Liver (tissue), 9 donors: ENCODE results near the gene RASGRF2. TPM values are rescaled to one million over a fixed set of nuclear protein-coding genes. Genes with fewer than 3 reads are reported as not detected.

Experiments
- DNase-seq: peaks from one replicate; pipeline ENCODE4 v3.0.0-alpha.2; 2017; ENCODE audit warnings: low spot score
- H3K27ac ChIP-seq, 2 donors: one replicate each; pipeline ENCODE4 v1.7.0; 2013; ENCODE audit warnings: inconsistent platforms in 2 of 2, low read length in 2 of 2, control low read depth in 1 of 2, low read depth in 1 of 2, mild to moderate bottlenecking in 1 of 2
- H3K27me3 ChIP-seq, 4 donors: one replicate each; pipeline versions ENCODE4 v1.6.1 to v1.7.0; 2013; ENCODE audit warnings: low read length in 3 of 4, inconsistent platforms in 1 of 4, mild to moderate bottlenecking in 1 of 4, moderate library complexity in 1 of 4; ENCODE audit not compliant: control insufficient read depth in 4 of 4, insufficient read depth in 4 of 4
- H3K36me3 ChIP-seq, 4 donors: one replicate each; pipeline versions ENCODE4 v1.6.1 to v1.7.0; 2013; ENCODE audit warnings: low read length in 3 of 4, mild to moderate bottlenecking in 3 of 4, low read depth in 1 of 4, moderate library complexity in 1 of 4; ENCODE audit not compliant: control insufficient read depth in 4 of 4, insufficient read depth in 3 of 4
- H3K4me1 ChIP-seq, 4 donors: one replicate each; pipeline versions ENCODE4 v1.6.1 to v1.7.0; 2013; ENCODE audit warnings: low read length in 3 of 4, mild to moderate bottlenecking in 3 of 4, moderate library complexity in 1 of 4; ENCODE audit not compliant: control insufficient read depth in 4 of 4, insufficient read depth in 4 of 4
- H3K4me3 ChIP-seq, 3 donors: one replicate each; pipeline versions ENCODE4 v1.6.1 to v1.7.0; 2013; ENCODE audit warnings: low read length in 3 of 3, control low read depth in 1 of 3, low read depth in 1 of 3, mild to moderate bottlenecking in 1 of 3
- H3K9ac ChIP-seq, 2 donors: one replicate each; pipeline ENCODE4 v1.7.0; 2013; ENCODE audit warnings: low read length in 2 of 2, mild to moderate bottlenecking in 2 of 2, moderate library complexity in 2 of 2, control low read depth in 1 of 2, low read depth in 1 of 2
- H3K9me3 ChIP-seq, 4 donors: one replicate each; pipeline versions ENCODE4 v1.6.1 to v1.7.0; 2013; ENCODE audit warnings: low read length in 3 of 4; ENCODE audit not compliant: control insufficient read depth in 4 of 4
- ATF3 ChIP-seq: IDR thresholded peaks from 2 replicates; pipeline ENCODE4 v1.6.1; 2016; ENCODE audit warnings: antibody characterized with exemption
- EGR1 ChIP-seq, 2 donors: IDR thresholded peaks; 2 replicates each; pipeline ENCODE4 v1.6.1; 2016 to 2018; ENCODE audit warnings: antibody characterized with exemption in 2 of 2, low read depth in 2 of 2
- FOXA2 ChIP-seq: IDR thresholded peaks from 2 replicates; pipeline ENCODE4 v1.6.1; 2016; ENCODE audit warnings: antibody characterized with exemption
- GABPA ChIP-seq, 2 donors: IDR thresholded peaks in 1 of 2; conservative IDR thresholded peaks in 1 of 2; 2 replicates each; pipeline ENCODE4 v1.6.1; 2016; ENCODE audit warnings: antibody characterized with exemption in 2 of 2, mild to moderate bottlenecking in 1 of 2, moderate library complexity in 1 of 2
- HNF4G ChIP-seq: IDR thresholded peaks from 2 replicates; pipeline ENCODE4 v1.6.1; 2016; ENCODE audit warnings: antibody characterized with exemption
- RAD21 ChIP-seq, 2 donors: IDR thresholded peaks; 2 replicates each; pipeline ENCODE4 v1.6.1; 2016; ENCODE audit warnings: antibody characterized with exemption in 2 of 2, mild to moderate bottlenecking in 2 of 2
- REST ChIP-seq: IDR thresholded peaks from 2 replicates; pipeline ENCODE4 v1.6.1; 2016; ENCODE audit warnings: antibody characterized with exemption, mild to moderate bottlenecking
- SP1 ChIP-seq: IDR thresholded peaks from 2 replicates; pipeline ENCODE4 v1.6.1; 2018; ENCODE audit warnings: antibody characterized with exemption, mild to moderate bottlenecking
- TAF1 ChIP-seq: conservative IDR thresholded peaks from 2 replicates; pipeline ENCODE4 v1.6.1; 2016; ENCODE audit warnings: antibody characterized with exemption, mild to moderate bottlenecking
- ZBTB33 ChIP-seq: IDR thresholded peaks from 2 replicates; pipeline ENCODE4 v1.6.1; 2016; ENCODE audit warnings: antibody characterized with exemption
- WGBS: extraction: QIAGEN DNeasy Blood & Tissue Kit; methylation state at CpG from one replicate; pipeline ENCODE4 v1.1.7; 2013; 5-methylcytosine and 5-hydroxymethylcytosine counted together
- polyA plus RNA-seq, 2 donors: library from polyadenylated mRNA; stranded (reverse) in 1 of 2; unstranded in 1 of 2; fragments of 200-250 nt in 1 of 2; fragments of >200 nt in 1 of 2; fragmentation: Nextera tagmentation in 1 of 2; extraction: Ambion mirVana in 1 of 2; gene quantifications; one replicate each; pipeline versions ENCODE4 v1.2.1 to v1.2.3, GENCODE V29; 2013 to 2015
- total RNA-seq, 2 donors: library from RNA; depleted of rRNA; stranded (reverse); fragments of >200 nt; gene quantifications; one replicate each; pipeline ENCODE4 v1.2.3, GENCODE V29; 2014
- donor health status: healthy.
- donor health status: healthy.
- donor health status: healthy.
- donor health status: healthy.
- donor health status: healthy.

RASGRF2 gene
- total and polyA plus RNA-seq, 4 donors: 0.12 to 3.3 (median 0.23) TPM

- no peak overlapping the region for H3K27ac ChIP-seq
- no peak overlapping the region for H3K9ac ChIP-seq
- no peak for DNase-seq
- 76% methylated on average over 6 of the region's 6 CpGs for WGBS
- no peak overlapping the region for H3K4me3 ChIP-seq
- H3K9me3 ChIP-seq: no peaks in the 10 kb centered on the region
- TF ChIP-seq FOXA2 (no peak), ATF3 (no peak), GABPA (IDR thresholded peaks at IDR 0.05 in 1 of 2, conservative IDR thresholded peaks at IDR 0.05 in 1 of 2) (no peak)
- H3K27me3 ChIP-seq: no peaks in the 10 kb centered on the region
- no peaks in the 10 kb centered on the region for H3K4me1 ChIP-seq
- H3K36me3 ChIP-seq: no peaks in the 10 kb centered on the region
Observed at GRCh38 chr5:81147011-81147885, 187.1 kb downstream of the RASGRF2 start.

- Histone ChIP-seq H3K4me3 (no peak overlapping the region), H3K4me1 (no peaks in the 10 kb centered on the region), H3K27me3 (no peaks in the 10 kb centered on the region), H3K36me3 (no peaks in the 10 kb centered on the region), H3K27ac (no peak overlapping the region), H3K9me3 (no peaks in the 10 kb centered on the region), H3K9ac (no peak overlapping the region)
- TF ChIP-seq TAF1 (no peak), FOXA2 (no peak), SP1 (no peak), HNF4G (no peak), ATF3 (no peak), REST (no peak), EGR1 (IDR thresholded peaks at IDR 0.05; ENCODE audit: low read depth in 2 of 2) (no peak), ZBTB33 (no peak), RAD21 (IDR thresholded peaks at IDR 0.05) (no peak), GABPA (IDR thresholded peaks at IDR 0.05 in 1 of 2, conservative IDR thresholded peaks at IDR 0.05 in 1 of 2) (no peak)
- no peak for DNase-seq
- WGBS: 80% methylated on average over 7 of the region's 7 CpGs
Observed at GRCh38 chr5:81147886-81148571, 187.9 kb downstream of the RASGRF2 start.
